Stimulated activated CD4-positive, alpha-beta T cell treated with anti-CD3 and anti-CD28 coated beads, TNF-alpha, amount 100 ng/mL, for 48 hours (primary cell): Measurements from ENCODE around the gene LINS1.

Source experiments
- DNase-seq, 3 donors: peaks; one replicate each; pipeline ENCODE4 v3.0.0-alpha.2; 2020; ENCODE audit warnings: low read depth in 3 of 3

Gene LINS1

DNA sequence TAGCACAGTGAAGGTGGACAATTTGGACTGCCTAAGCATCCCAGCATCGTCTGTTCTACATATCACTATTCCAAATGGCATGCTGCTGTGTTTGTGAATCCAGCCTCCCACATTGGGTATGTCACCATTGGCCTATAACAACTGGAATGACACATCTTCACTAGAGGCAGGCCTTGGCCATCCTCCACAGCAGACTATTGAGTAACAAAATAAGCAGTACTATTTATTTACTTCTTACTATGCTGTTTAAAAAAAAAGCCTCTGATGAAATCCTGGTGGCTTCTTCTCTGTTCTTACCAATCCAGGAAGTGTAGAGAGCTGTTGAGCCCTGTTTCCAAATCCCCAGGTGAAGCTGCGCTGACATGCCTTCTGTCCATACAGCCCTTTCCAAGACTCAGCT lies 42.7 kb downstream of the LINS1 start:
- no peak for DNase-seq

GRCh38 chr15:100558771-100559254 lies 43.2 kb downstream of the LINS1 start:
- DNase-seq = no peak

DNA sequence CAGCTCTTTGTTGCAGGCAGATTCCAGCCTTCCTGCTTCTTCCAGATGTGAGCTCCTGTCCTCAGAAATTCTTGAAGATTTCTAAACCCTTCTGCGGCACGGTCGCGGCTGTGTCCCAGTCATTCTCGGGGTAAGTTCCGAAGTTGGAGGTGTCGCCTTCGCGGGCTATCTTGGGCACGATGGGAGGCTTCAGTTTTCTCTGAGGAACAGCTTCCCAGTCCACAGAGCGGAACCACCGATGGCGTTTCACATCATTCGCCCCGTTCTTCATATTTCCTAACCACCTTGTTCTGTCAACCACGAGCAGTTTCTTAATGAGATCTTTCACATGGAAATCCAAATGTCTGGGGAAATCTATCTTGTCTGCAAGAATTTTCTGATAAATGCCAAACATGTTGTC lies 48.5 kb downstream of the LINS1 start:
- no peak for DNase-seq

GRCh38 chr15:100547961-100548360 lies 54.0 kb downstream of the LINS1 start:
- DNase-seq = no peak

DNA sequence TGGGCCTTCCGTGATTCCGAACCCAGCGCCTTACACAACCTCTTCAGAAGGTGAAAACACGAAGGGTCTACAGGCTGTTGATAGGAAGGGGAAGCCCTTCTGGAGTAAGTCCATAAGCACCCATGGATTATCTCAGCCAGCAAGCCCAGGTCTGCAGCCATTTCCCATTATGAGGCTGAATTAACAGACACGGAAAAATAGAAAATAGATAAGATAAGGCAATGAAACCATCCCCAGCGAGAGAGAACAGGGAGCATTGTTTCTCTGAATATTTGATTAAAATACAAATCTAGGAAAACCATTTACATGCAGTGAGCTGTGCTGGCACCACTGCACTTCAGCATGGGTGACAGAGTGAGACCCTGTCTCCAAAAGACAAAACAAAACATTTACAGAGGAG lies 57.0 kb downstream of the LINS1 start:
- DNase-seq = no peak

GRCh38 chr15:100544338-100544841 lies 57.6 kb downstream of the LINS1 start:
- DNase-seq = no peak

DNA sequence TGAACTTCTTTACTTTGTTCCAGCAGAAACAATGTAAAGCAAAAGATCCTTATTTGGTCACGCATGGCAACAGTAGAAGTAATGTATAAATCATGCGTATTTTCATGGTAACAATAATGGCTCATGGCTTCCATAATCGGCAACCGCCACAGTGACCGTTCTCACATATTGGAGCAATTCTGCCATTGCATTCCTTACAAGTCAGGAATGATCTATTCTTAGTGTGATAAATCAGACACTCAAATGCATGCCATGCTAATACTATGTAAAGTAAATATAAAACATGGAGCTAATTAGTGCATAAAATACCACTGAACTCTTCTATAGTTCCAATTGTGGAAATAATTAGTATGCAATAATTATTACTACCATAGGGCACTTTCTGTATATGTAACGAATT lies 59.7 kb downstream of the LINS1 start:
- no peak for DNase-seq

DNA sequence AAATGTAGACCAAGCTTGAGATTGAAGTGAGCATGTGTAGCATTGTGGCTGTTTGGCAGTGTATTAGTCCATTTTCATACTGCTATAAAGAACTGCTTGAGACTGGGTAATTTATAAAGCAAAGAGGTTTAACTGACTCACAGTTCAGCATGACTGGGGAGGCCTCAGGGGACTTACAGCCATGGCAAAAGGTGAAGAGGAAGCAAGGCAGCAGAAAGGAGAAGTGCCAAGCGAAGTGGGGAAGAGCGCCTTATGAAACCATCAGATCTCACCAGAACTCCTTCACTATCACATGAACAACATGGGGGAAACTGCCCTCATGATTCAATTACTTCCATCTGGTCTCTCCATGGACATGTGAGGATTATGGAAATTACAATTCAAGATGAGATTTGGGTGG lies 64.7 kb downstream of the LINS1 start:
- no peak for DNase-seq

- no peak for DNase-seq
Observed at GRCh38 chr15:100536733-100537132, 65.3 kb downstream of the LINS1 start.

- no peak for DNase-seq
Observed at GRCh38 chr15:100533886-100534285, 68.1 kb downstream of the LINS1 start.

DNA sequence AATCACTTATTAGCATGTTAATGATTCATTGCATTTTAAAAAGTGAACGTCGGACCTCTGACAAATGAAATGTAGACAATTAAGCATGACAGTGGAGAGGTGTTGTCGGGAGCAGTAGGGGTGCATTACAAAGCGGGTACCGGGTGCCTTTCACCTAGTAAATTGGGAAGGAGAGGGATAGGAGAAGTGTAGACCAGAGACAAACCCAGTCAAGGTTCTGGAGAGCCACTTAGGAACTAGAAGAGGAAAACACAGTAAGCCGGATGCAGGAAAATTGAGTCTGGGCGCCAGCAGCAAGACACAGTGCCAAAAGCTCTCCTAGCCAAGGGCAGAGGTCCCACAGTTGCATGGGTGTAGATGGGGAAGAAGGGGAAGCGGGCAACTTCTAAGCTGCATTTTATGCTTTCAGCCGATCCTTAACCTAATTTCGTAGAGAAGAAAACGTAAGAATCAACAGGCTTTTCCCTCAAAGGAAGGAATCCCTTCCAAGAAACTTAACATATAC lies 70.1 kb downstream of the LINS1 start:
- DNase-seq = no peak

GRCh38 chr15:100531204-100531603 lies 70.8 kb downstream of the LINS1 start:
- no peak for DNase-seq

DNA sequence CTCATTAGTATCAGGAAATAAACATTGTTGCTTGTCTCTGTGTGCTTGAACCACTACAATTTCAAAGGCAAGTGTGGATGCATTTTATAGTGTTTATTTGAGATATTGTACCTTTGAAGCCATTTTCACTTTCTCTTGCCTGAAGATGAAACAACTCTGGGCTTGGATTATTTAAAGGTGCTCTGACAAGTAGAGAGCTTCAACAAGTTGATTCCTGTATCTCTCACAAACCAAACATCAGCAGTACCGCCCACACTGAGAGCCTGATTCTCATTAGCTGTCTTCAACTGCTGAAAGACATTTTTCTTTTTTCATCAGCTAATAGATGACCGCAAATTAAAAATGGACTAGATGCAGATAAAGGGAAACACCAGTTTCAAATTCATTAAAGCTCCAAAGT lies 72.4 kb downstream of the LINS1 start:
- no peak for DNase-seq

GRCh38 chr15:100528833-100529428 lies 73.1 kb downstream of the LINS1 start, which contains the start of gene CERS3:
CERS3 (minus strand) TSS chr15:100528950; CDS start chr15:100501849, 27,101 bp downstream.
- no peak for DNase-seq

DNA sequence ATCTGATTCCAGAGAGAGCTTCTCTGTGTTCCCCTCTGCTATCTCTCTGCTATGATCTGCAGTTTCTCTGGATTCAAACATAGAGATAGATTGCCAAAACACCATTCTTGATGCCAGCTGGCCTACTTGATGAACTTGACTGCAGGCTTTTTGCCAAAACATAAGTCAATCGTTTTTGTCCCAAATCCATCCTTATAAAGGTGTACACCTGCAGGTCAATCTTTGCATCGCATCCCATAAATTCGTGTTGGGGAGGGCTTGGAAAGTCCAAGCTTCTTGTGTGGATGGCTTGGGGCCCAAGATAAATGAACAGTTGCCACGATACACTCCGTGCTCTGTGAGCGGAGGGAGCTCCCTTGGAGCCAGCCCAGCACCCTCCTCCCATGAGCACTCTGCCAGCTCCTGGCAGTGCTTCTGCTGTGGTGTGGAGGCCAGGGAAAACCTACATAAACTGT lies 75.9 kb downstream of the LINS1 start:
- no peak for DNase-seq

- DNase-seq = no peak
Observed at GRCh38 chr15:100525436-100525835, 76.5 kb downstream of the LINS1 start.

- no peak for DNase-seq
Observed at GRCh38 chr15:100524326-100524725, 77.7 kb downstream of the LINS1 start.

- DNase-seq = no peak
Observed at GRCh38 chr15:100521907-100522306, 80.1 kb downstream of the LINS1 start.

- DNase-seq = no peak
Observed at GRCh38 chr15:100520132-100520921, 81.7 kb downstream of the LINS1 start.

GRCh38 chr15:100517846-100518245 lies 84.1 kb downstream of the LINS1 start:
- no peak for DNase-seq
